HUES64 (cell line): ENCODE data around the gene SOCS3. TPM values are rescaled to one million over a fixed set of nuclear protein-coding genes. Genes with fewer than 3 reads are reported as not detected.

Source experiments
- H3K27ac ChIP-seq: 2 replicates; pipeline ENCODE4 v1.7.0; 2013; ENCODE audit warnings: low read depth, low read length, inconsistent platforms
- H3K27me3 ChIP-seq: 2 replicates; pipeline ENCODE4 v1.6.1; 2013; ENCODE audit warnings: mild to moderate bottlenecking, low read length; ENCODE audit not compliant: insufficient read depth
- H3K36me3 ChIP-seq: 2 replicates; pipeline ENCODE4 v1.6.1; 2013; ENCODE audit warnings: mild to moderate bottlenecking, low read length; ENCODE audit not compliant: insufficient read depth
- H3K4me1 ChIP-seq: 2 replicates; pipeline ENCODE4 v1.6.1; 2013; ENCODE audit warnings: mild to moderate bottlenecking, low read length, moderate library complexity; ENCODE audit not compliant: insufficient read depth
- H3K4me3 ChIP-seq: 2 replicates; pipeline ENCODE4 v1.5.1; 2013; ENCODE audit warnings: mild to moderate bottlenecking, low read length, moderate library complexity
- H3K9ac ChIP-seq: 2 replicates; pipeline ENCODE4 v1.6.1; 2013; ENCODE audit warnings: mild to moderate bottlenecking, low read depth, low read length
- H3K9me3 ChIP-seq: 2 replicates; pipeline ENCODE4 v1.6.1; 2013; ENCODE audit warnings: low read depth, low read length; ENCODE audit not compliant: insufficient read depth
- WGBS: fragments of 150-250, 120-280 bp; methylation state at CpG from one replicate; pipeline ENCODE4 v1.1.7; 2013; ENCODE audit warnings: missing lambda C conversion rate; 5-methylcytosine and 5-hydroxymethylcytosine counted together
- polyA plus RNA-seq, 2 experiments: library from polyadenylated mRNA; stranded (reverse); fragments of 50-300 nt; gene quantifications; one replicate each; pipeline ENCODE4 v1.2.3, GENCODE V29; 2013

Gene SOCS3, protein sequence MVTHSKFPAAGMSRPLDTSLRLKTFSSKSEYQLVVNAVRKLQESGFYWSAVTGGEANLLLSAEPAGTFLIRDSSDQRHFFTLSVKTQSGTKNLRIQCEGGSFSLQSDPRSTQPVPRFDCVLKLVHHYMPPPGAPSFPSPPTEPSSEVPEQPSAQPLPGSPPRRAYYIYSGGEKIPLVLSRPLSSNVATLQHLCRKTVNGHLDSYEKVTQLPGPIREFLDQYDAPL
- 11.4 TPM for polyA plus RNA-seq (2013, experiment 1 of 2)
- 12.7 TPM for polyA plus RNA-seq (2013, experiment 2 of 2)

DNA sequence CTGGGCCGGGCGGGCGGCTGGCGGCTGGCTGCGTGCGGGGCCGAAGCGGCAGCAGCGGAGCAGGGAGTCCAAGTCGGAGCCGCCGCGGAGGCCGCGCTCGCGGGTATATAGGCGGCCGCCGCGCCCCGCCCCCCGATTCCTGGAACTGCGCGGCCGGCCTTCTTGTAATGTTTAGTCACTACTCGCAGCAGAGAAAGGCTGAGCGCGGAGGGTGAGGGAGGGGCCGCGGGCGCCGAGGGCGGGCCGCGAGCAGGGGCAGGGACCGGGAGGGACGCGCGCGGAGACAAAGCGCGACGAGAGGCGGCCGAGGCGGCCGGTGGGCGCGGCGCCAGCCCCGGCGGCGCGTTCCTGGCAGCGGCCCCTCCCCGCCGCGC, at the start of gene SOCS3:
TSS of gene SOCS3 (minus strand) at position 81 of the 374 bp plus-strand sequence. CDS start 982 bp downstream, outside the sequence.
- WGBS, result under 1% methylated on average over 59 of the region's 59 CpGs
- H3K27ac ChIP-seq, result peak within 1 kb of the TSS; percentile 86

DNA sequence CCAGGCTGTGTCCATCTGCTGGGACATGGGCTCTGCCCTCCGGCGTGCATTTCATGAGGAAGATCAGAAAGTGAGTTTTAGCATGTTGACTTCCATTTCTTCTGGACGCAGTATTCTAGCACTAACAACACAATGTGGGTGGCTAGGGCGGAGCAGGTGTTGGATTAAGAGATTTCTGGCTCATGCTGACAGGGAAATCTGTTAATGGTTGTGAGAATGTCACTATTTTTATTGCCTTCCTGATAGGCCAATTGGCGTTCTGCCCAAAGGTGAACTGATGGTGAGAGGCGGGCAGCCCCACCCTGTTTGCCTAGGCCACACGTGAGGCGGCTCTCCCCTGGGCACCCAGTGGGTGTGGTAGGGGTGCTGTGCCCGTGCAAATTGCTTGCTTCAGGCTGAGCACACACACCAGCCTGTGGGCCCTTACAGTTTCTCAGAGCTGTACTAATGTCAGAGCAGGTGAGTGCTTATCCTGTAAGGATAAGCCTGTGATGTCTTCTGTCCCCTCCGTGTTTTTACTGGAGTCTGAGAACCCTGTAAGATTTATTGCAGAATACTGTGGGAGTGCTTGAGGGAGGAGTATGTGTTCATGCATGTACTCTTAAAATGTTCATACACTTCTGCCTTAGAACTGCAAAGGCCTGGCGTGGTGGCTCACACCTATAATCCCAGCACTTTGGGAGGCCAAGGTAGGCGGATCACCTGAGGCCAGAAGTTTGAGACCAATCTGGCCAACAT, 49.5 kb upstream of the SOCS3 start:
- 95% methylated on average over 12 of the region's 12 CpGs for WGBS

More for the DNA sequence above, at the start of gene SOCS3:
- H3K27me3 ChIP-seq, result peaks cover 42% of the 10 kb centered on the region
- peak within 1 kb of the TSS; percentile 86 for H3K4me3 ChIP-seq
- H3K36me3 ChIP-seq, result peaks cover 20% of the 10 kb centered on the region
- peaks cover 52% of the 10 kb centered on the region for H3K4me1 ChIP-seq
- H3K9ac ChIP-seq, result peak within 1 kb of the TSS; percentile 84
- no peaks in the 10 kb centered on the region for H3K9me3 ChIP-seq

GRCh38 chr17:78408476-78409050, 48.7 kb upstream of the SOCS3 start:
- H3K36me3 ChIP-seq, result peaks cover 50% of the 10 kb centered on the region
- no peaks in the 10 kb centered on the region for H3K4me1 ChIP-seq
- H3K27ac ChIP-seq, result no peak overlapping the region
- 94% methylated on average over 23 of the region's 23 CpGs for WGBS
- H3K4me3 ChIP-seq, result no peak overlapping the region
- H3K9ac ChIP-seq, result no peak overlapping the region
- H3K9me3 ChIP-seq, result no peaks in the 10 kb centered on the region
- H3K27me3 ChIP-seq, result no peaks in the 10 kb centered on the region

More for the DNA sequence above, 49.5 kb upstream of the SOCS3 start:
- Histone ChIP-seq H3K27me3 (no peaks in the 10 kb centered on the region), H3K9me3 (no peaks in the 10 kb centered on the region), H3K27ac (no peak overlapping the region), H3K4me1 (no peaks in the 10 kb centered on the region), H3K9ac (no peak overlapping the region), H3K4me3 (no peak overlapping the region), H3K36me3 (peaks cover 45% of the 10 kb centered on the region)

DNA sequence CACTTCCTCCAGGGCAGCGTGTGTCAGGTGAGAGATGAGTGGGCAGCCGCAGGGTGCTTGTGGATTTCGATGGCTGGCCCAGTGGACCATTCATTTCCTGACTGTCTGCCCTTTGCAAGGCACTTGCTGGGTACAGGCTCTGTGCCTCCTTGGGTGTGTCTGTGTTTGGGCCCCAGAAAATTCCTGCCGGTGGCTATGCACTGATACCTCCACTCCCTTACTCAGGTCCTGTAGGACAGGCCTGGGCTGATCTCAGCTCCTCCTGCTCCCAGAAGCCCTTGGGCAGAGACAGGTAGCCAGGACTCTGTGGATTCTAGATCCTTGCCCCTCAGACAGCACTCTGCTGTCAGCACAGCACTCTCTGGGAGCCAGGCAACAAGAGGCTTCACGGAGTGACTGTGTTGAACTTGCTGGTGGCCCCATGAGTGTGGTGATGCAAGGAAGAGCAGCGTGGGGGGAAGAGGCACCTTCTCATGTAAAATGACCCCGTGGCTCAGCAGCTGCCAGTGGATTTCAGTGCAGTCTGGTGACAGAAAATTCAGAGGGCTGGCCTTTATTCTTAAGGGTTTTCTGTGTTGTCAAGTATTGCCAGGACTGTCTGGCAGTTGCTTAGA, 47.6 kb upstream of the SOCS3 start:
- Histone ChIP-seq H3K4me1 (no peaks in the 10 kb centered on the region), H3K27me3 (no peaks in the 10 kb centered on the region), H3K4me3 (no peak overlapping the region), H3K36me3 (peaks cover 50% of the 10 kb centered on the region), H3K9me3 (no peaks in the 10 kb centered on the region), H3K27ac (no peak overlapping the region), H3K9ac (0 out of 2 replicates have a peak overlapping the region, but pooled peaks have one; percentile 0)
- WGBS, result 85% methylated on average over 7 of the region's 7 CpGs

DNA sequence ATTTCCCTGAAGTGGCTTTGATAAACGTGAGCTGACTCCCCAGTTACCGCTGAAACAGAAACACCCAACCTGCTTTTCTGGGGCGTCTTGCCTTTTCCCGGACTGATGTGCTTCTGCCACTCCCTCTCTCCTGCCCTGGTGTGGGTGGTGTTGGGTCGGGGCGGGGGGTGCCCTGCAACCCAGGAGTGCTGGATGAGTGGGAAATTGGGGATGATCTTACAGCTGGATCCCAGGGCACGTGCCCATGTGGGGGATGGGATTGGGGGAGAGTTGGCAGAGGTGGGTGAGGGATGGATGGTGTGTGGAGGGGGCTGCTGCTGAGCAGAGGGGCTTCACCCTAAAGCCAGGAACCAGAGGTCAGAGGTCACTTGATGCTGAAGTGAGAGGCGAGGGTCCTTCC, 47.0 kb upstream of the SOCS3 start:
- Histone ChIP-seq H3K9ac (no peak overlapping the region), H3K27me3 (no peaks in the 10 kb centered on the region), H3K27ac (no peak overlapping the region), H3K9me3 (no peaks in the 10 kb centered on the region), H3K4me3 (no peak overlapping the region), H3K4me1 (no peaks in the 10 kb centered on the region), H3K36me3 (peaks cover 54% of the 10 kb centered on the region)
- WGBS, result 94% methylated on average over 8 of the region's 8 CpGs

DNA sequence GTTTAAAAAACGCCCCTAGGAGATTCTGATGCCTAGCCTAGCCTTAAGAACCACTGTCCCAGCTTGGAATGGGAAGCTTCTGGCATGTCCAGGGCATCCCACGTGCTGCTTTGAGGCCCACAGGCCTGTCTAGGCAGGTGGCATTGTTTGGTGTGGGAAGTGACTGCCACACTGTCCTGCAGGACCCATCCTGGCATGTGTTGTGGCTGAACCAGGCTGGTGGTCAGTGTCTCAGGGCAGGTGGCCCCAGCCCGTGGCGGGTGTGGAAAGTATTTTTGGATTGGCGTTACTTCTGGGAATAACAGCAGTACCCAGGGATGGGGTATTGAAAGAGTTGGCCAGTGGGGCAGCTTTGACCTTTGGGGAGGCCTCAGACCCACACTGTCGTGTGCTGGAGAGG, 46.5 kb upstream of the SOCS3 start:
- Histone ChIP-seq H3K9ac (no peak overlapping the region), H3K36me3 (peaks cover 59% of the 10 kb centered on the region), H3K27me3 (no peaks in the 10 kb centered on the region), H3K4me1 (no peaks in the 10 kb centered on the region), H3K4me3 (no peak overlapping the region), H3K27ac (no peak overlapping the region), H3K9me3 (no peaks in the 10 kb centered on the region)
- WGBS, result 91% methylated on average over 6 of the region's 6 CpGs

GRCh38 chr17:78403822-78404221, 43.9 kb upstream of the SOCS3 start:
- peaks cover 77% of the 10 kb centered on the region for H3K36me3 ChIP-seq
- H3K4me1 ChIP-seq, result no peaks in the 10 kb centered on the region
- H3K4me3 ChIP-seq, result no peak overlapping the region
- 97% methylated on average over 14 of the region's 14 CpGs for WGBS
- no peaks in the 10 kb centered on the region for H3K27me3 ChIP-seq
- H3K27ac ChIP-seq, result no peak overlapping the region
- H3K9me3 ChIP-seq, result no peaks in the 10 kb centered on the region
- H3K9ac ChIP-seq, result no peak overlapping the region

GRCh38 chr17:78401891-78402290, 42.0 kb upstream of the SOCS3 start:
- Histone ChIP-seq H3K27ac (no peak overlapping the region), H3K9ac (no peak overlapping the region), H3K4me3 (no peak overlapping the region), H3K9me3 (no peaks in the 10 kb centered on the region), H3K27me3 (no peaks in the 10 kb centered on the region), H3K36me3 (peaks cover 86% of the 10 kb centered on the region), H3K4me1 (no peaks in the 10 kb centered on the region)
- 61% methylated on average over 8 of the region's 8 CpGs for WGBS

DNA sequence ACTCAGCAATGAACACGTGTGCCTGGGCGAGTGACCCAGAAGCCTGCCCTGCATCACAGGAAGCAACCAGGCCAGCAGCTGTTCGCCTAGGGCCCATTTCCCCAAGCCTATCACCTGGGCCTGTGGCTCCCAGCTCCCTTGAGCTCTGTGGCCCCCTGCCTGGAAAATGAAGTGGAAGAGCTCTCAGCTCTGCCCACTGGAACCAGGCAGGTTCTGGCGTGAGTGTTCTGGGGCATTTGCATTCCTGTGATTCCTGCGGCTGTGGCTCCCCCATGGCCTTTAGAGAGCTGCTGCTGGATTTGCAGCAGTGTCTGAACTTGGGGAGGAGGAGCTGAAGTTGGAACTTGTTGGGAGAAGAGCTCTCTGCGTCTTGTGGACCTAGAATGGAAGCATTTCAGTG, 41.4 kb upstream of the SOCS3 start:
- Histone ChIP-seq H3K9me3 (no peaks in the 10 kb centered on the region), H3K9ac (no peak overlapping the region), H3K36me3 (peaks cover 89% of the 10 kb centered on the region), H3K4me1 (no peaks in the 10 kb centered on the region), H3K27ac (no peak overlapping the region), H3K4me3 (no peak overlapping the region), H3K27me3 (no peaks in the 10 kb centered on the region)
- 66% methylated on average over 6 of the region's 6 CpGs for WGBS

DNA sequence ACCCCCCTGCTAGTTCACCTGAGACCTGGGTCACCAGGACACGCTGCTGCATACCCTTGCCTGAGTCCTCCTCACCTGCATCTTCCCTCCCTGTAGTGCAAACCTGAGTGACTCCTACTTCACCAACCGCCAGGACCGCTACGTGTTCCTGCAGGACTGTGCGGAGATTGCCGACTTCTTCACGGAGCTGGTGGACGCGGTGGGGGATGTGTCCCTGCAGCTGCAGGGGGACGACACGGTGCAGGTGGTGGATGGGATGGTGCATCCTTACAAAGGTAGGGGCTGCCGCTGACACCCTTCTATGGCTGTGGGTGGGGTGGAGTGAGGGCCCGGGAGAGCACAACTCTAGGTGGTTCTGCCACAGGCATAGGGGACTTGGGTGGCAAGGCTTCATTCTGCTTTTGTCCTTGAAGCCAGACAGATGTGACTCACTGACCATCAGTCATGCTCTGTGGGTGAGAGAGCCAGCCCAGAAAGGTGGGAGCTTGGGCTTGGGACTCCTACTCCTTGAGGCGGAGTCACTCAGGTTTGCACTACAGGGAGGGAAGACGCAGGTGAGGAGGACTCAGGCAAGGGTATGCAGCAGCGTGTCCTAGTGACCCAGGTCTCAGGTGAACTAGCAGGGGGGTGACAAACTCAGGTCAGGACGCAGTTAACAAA, 40.8 kb upstream of the SOCS3 start:
- WGBS, result 89% methylated on average over 17 of the region's 17 CpGs
- no peak overlapping the region for H3K27ac ChIP-seq
- no peaks in the 10 kb centered on the region for H3K9me3 ChIP-seq
- no peaks in the 10 kb centered on the region for H3K27me3 ChIP-seq
- H3K9ac ChIP-seq, result no peak overlapping the region
- no peak overlapping the region for H3K4me3 ChIP-seq
- H3K36me3 ChIP-seq, result peaks cover 93% of the 10 kb centered on the region
- H3K4me1 ChIP-seq, result no peaks in the 10 kb centered on the region
